ENCODE data around the gene TNS1. TPM values are rescaled to one million over a fixed set of nuclear protein-coding genes. Genes with fewer than 3 reads are reported as not detected.

TNS1 gene
- total RNA-seq, 2 donors from 2014 or later = 3.3 to 4.2 TPM

- peaks cover 7% of the 10 kb centered on the region for H3K27me3 Mint-ChIP-seq (ENCODE audit: insufficient read depth)
- no peak for DNase-seq
Measured at GRCh38 chr2:217777906-217778305, 224.9 kb downstream of the TNS1 start.

GRCh38 chr2:217776631-217777030, 226.2 kb downstream of the TNS1 start:
- no peaks in the 10 kb centered on the region for H3K36me3 Mint-ChIP-seq (ENCODE audit: low read depth)
- H3K27ac Mint-ChIP-seq = no peak overlapping the region
- H3K27ac ChIP-seq (ENCODE audit: low read depth, low read length) = no peak overlapping the region
- H3K4me3 Mint-ChIP-seq = no peak overlapping the region
- no peak for TF ChIP-seq CTCF (conservative IDR thresholded peaks at IDR 0.05)
- peaks cover 7% of the 10 kb centered on the region for H3K27me3 Mint-ChIP-seq (ENCODE audit: insufficient read depth)
- no peak overlapping the region for H3K4me3 ChIP-seq (ENCODE audit: low read length)
- no peaks in the 10 kb centered on the region for H3K9me3 Mint-ChIP-seq
- no peaks in the 10 kb centered on the region for H3K4me1 Mint-ChIP-seq
- H3K27me3 ChIP-seq (ENCODE audit: control insufficient read depth, insufficient read depth, low read length, poor library complexity, severe bottlenecking) = peaks cover 7% of the 10 kb centered on the region
- no peak overlapping the region for H3K9ac ChIP-seq (ENCODE audit: extremely low read depth, low read length, poor library complexity, severe bottlenecking)
- DNase-seq = no peak
- H3K36me3 ChIP-seq (ENCODE audit: control insufficient read depth, insufficient read depth, low read length) = no peaks in the 10 kb centered on the region
- H3K4me1 ChIP-seq (ENCODE audit: control insufficient read depth, insufficient read depth, low read length) = no peaks in the 10 kb centered on the region
- no peaks in the 10 kb centered on the region for H3K9me3 ChIP-seq (ENCODE audit: control insufficient read depth, low read length)

More at GRCh38 chr2:217777906-217778305, 224.9 kb downstream of the TNS1 start:
- H3K4me1 ChIP-seq (ENCODE audit: control insufficient read depth, insufficient read depth, low read length) = no peaks in the 10 kb centered on the region
- no peaks in the 10 kb centered on the region for H3K9me3 Mint-ChIP-seq
- TF ChIP-seq CTCF (conservative IDR thresholded peaks at IDR 0.05) = no peak
- H3K4me3 ChIP-seq (ENCODE audit: low read length) = no peak overlapping the region
- no peak overlapping the region for H3K27ac Mint-ChIP-seq
- H3K9me3 ChIP-seq (ENCODE audit: control insufficient read depth, low read length) = no peaks in the 10 kb centered on the region
- H3K4me1 Mint-ChIP-seq = no peaks in the 10 kb centered on the region
- H3K9ac ChIP-seq (ENCODE audit: extremely low read depth, low read length, poor library complexity, severe bottlenecking) = no peak overlapping the region
- peaks cover under 1% of the 10 kb centered on the region for H3K27me3 ChIP-seq (ENCODE audit: control insufficient read depth, insufficient read depth, low read length, poor library complexity, severe bottlenecking)
- H3K36me3 Mint-ChIP-seq (ENCODE audit: low read depth) = no peaks in the 10 kb centered on the region
- H3K36me3 ChIP-seq (ENCODE audit: control insufficient read depth, insufficient read depth, low read length) = no peaks in the 10 kb centered on the region
- H3K27ac ChIP-seq (ENCODE audit: low read depth, low read length) = no peak overlapping the region
- H3K4me3 Mint-ChIP-seq = no peak overlapping the region

GRCh38 chr2:217775920-217776503, 226.8 kb downstream of the TNS1 start:
- DNase-seq = no peak
- H3K4me1 Mint-ChIP-seq = no peaks in the 10 kb centered on the region
- peaks cover 12% of the 10 kb centered on the region for H3K27me3 ChIP-seq (ENCODE audit: control insufficient read depth, insufficient read depth, low read length, poor library complexity, severe bottlenecking)
- H3K27ac ChIP-seq (ENCODE audit: low read depth, low read length) = no peak overlapping the region
- H3K4me3 ChIP-seq (ENCODE audit: low read length) = no peak overlapping the region
- peak; percentile 54 for TF ChIP-seq CTCF (conservative IDR thresholded peaks at IDR 0.05)
- WGBS, 2 experiments (ENCODE audit: insufficient coverage in 1 of 2, insufficient read length in 1 of 2) = 76 to 78% methylated on average over 3 to 4 of the region's 4 CpGs
- H3K9ac ChIP-seq (ENCODE audit: extremely low read depth, low read length, poor library complexity, severe bottlenecking) = no peak overlapping the region
- no peak overlapping the region for H3K4me3 Mint-ChIP-seq
- no peaks in the 10 kb centered on the region for H3K9me3 ChIP-seq (ENCODE audit: control insufficient read depth, low read length)
- H3K36me3 ChIP-seq (ENCODE audit: control insufficient read depth, insufficient read depth, low read length) = no peaks in the 10 kb centered on the region
- H3K4me1 ChIP-seq (ENCODE audit: control insufficient read depth, insufficient read depth, low read length) = no peaks in the 10 kb centered on the region
- peaks cover 11% of the 10 kb centered on the region for H3K27me3 Mint-ChIP-seq (ENCODE audit: insufficient read depth)
- H3K9me3 Mint-ChIP-seq = no peaks in the 10 kb centered on the region
- H3K36me3 Mint-ChIP-seq (ENCODE audit: low read depth) = no peaks in the 10 kb centered on the region
- H3K27ac Mint-ChIP-seq = no peak overlapping the region
